Bronchial epithelial cell (primary cell): Measurements from ENCODE around the gene MAPKBP1. TPM values are rescaled to one million over a fixed set of nuclear protein-coding genes. Genes with fewer than 3 reads are reported as not detected.
"Not testable (repeated sequence)": the region's sequence is repeated elsewhere in the genome, so short reads cannot be mapped to it uniquely, and the experiment has no call there.

Experiments
- DNase-seq: peaks from one replicate; pipeline ENCODE4 v3.0.0-alpha.2; 2010; ENCODE audit warnings: low read depth
- FAIRE-seq: peaks from 2 replicates; lab custom pipeline; 2011; peaks lifted over from hg19 to GRCh38; lab: Jason Lieb, UNC
- H3K27me3 ChIP-seq: 2 replicates; pipeline ENCODE4 v1.5.1; 2011; ENCODE audit warnings: low read length; ENCODE audit not compliant: control insufficient read depth, insufficient read depth
- H3K36me3 ChIP-seq: 2 replicates; pipeline ENCODE4 v1.5.1; 2011; ENCODE audit warnings: low read length; ENCODE audit not compliant: control insufficient read depth, insufficient read depth
- H3K4me3 ChIP-seq: 2 replicates; pipeline ENCODE4 v1.5.1; 2011; ENCODE audit warnings: mild to moderate bottlenecking, low read depth, low read length, control low read depth
- total RNA-seq: library from RNA; depleted of rRNA; stranded (reverse); fragments of >200 nt; gene quantifications from 2 replicates; pipeline ENCODE4 v1.2.1, GENCODE V29; 2014
- TF ChIP-seq, protein P1 (sequence below): IDR thresholded peaks from 2 replicates; pipeline ENCODE4 v1.5.1; 2011; ENCODE audit warnings: mild to moderate bottlenecking, moderate library complexity, low read length, control low read depth, inconsistent platforms; ENCODE audit not compliant: insufficient read depth, severe bottlenecking

Gene MAPKBP1, protein sequence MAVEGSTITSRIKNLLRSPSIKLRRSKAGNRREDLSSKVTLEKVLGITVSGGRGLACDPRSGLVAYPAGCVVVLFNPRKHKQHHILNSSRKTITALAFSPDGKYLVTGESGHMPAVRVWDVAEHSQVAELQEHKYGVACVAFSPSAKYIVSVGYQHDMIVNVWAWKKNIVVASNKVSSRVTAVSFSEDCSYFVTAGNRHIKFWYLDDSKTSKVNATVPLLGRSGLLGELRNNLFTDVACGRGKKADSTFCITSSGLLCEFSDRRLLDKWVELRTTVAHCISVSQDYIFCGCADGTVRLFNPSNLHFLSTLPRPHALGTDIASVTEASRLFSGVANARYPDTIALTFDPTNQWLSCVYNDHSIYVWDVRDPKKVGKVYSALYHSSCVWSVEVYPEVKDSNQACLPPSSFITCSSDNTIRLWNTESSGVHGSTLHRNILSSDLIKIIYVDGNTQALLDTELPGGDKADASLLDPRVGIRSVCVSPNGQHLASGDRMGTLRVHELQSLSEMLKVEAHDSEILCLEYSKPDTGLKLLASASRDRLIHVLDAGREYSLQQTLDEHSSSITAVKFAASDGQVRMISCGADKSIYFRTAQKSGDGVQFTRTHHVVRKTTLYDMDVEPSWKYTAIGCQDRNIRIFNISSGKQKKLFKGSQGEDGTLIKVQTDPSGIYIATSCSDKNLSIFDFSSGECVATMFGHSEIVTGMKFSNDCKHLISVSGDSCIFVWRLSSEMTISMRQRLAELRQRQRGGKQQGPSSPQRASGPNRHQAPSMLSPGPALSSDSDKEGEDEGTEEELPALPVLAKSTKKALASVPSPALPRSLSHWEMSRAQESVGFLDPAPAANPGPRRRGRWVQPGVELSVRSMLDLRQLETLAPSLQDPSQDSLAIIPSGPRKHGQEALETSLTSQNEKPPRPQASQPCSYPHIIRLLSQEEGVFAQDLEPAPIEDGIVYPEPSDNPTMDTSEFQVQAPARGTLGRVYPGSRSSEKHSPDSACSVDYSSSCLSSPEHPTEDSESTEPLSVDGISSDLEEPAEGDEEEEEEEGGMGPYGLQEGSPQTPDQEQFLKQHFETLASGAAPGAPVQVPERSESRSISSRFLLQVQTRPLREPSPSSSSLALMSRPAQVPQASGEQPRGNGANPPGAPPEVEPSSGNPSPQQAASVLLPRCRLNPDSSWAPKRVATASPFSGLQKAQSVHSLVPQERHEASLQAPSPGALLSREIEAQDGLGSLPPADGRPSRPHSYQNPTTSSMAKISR (N-terminal part only)
- total RNA-seq: 12.9 and 17.9 TPM in 2 replicates

DNA sequence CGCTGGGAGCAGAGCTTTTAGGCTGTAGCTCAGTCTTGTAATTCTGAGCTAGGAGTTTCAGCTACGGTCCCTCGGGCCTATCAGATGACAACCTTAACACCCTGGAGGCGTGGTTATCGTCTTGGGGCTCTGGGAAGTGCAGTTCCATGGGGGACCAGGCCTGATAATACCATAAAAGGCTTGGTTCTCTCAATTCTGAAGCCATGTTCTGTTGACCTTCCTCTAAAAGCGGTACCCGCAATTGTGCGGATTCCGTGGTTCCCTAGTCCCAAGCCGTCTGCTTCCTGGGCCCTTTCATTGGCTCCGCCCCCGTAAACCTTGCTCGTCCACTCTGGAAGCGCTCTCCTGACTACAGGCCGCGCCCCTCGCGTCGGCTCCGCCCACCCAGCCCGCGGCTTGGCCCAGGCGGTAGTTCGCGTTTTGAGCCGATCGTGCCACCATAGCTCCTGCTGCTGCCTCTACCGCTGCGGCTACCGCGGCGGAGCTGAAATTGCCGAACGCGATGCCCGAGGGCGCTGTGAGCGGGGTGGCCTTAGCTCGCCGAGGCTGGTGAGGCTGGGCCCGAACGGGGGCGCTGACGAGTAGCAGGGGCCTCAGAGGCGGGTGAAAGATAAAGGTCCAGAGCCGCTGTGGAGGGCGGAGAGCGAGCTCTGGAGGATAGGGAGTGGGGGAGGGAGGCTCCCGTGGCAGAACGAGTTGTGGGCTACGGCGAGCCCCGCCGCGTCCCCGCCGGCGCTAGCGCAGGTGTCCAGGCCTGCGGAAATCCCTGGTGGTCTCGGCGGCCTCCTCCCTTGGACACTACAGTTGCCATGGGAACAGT lies at the start of gene MAPKBP1:
TSS of gene MAPKBP1 (plus strand) at position 423 of the 820 bp plus-strand sequence. CDS start 792 bp downstream, outside the sequence.
- peak; percentile 96 for DNase-seq
- FAIRE-seq: no peak
- no peaks in the 10 kb centered on the region for H3K36me3 ChIP-seq
- no peaks in the 10 kb centered on the region for H3K27me3 ChIP-seq
- H3K4me3 ChIP-seq: peak within 1 kb of the TSS; percentile 74
- TF ChIP-seq, protein P1, sequence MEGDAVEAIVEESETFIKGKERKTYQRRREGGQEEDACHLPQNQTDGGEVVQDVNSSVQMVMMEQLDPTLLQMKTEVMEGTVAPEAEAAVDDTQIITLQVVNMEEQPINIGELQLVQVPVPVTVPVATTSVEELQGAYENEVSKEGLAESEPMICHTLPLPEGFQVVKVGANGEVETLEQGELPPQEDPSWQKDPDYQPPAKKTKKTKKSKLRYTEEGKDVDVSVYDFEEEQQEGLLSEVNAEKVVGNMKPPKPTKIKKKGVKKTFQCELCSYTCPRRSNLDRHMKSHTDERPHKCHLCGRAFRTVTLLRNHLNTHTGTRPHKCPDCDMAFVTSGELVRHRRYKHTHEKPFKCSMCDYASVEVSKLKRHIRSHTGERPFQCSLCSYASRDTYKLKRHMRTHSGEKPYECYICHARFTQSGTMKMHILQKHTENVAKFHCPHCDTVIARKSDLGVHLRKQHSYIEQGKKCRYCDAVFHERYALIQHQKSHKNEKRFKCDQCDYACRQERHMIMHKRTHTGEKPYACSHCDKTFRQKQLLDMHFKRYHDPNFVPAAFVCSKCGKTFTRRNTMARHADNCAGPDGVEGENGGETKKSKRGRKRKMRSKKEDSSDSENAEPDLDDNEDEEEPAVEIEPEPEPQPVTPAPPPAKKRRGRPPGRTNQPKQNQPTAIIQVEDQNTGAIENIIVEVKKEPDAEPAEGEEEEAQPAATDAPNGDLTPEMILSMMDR: peak; percentile 79

DNA sequence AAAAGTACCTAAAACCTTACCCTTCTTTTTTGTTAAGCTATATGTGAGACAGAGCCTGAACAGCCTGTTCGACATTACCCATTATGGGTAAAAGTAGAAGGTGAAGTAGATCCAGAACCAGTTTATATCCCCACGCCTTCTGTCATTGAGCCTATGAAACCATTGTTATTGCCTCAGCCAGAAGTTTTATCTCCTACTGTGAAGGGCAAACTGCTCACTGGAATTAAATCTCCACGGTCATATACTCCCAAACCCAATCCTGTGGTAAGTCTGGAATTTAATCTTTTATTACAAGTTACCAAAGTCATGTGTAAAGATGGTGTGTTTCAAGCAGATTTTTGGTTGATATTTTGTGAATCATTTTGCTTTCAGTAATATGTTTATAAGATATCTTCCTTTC lies 47.1 kb upstream of the MAPKBP1 start:
- FAIRE-seq (no peak), DNase-seq (no peak)
- no peaks in the 10 kb centered on the region for H3K36me3 ChIP-seq
- H3K4me3 ChIP-seq: no peak overlapping the region
- TF ChIP-seq, protein P1: no peak
- no peaks in the 10 kb centered on the region for H3K27me3 ChIP-seq

DNA sequence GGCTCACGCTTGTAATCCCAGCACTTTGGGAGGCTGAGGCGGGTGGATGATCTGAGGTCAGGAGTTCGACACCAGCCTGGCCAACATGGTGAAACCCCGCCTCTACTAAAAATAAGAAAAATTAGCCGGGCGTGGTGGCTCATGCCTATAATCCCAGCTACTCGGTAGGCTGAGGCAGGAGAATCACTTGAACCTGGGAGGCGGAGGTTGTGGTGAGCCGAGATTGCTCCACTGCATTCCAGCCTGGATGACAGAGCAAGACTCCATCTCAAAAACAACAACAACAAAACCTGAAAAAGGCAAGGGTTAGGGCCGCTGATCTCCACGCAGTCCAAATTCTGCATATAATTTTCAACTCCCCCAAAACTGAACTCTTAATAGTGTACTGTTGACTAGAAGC lies 46.2 kb upstream of the MAPKBP1 start:
- H3K27me3 ChIP-seq, DNase-seq, H3K4me3 ChIP-seq, H3K36me3 ChIP-seq, FAIRE-seq: not testable (repeated sequence)

DNA sequence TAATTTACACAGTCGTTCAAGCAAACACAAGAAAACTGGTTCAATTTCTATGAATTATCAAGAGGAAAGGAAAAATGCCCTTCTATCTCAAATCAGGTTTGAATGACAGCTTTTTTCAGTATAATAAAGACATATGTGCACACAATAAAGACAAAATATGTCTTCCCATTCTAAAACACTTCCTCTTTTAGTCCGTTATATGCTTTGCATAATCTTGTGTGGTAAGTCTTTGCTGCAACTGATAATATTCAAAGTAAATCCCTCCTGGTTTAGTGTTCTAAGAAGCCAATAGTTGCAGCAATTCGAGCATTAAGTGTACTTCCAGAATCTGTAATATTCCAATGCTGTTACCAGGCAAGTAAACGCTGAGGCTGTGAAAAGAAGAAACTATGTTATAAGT lies 43.7 kb upstream of the MAPKBP1 start:
- H3K27me3 ChIP-seq: no peaks in the 10 kb centered on the region
- TF ChIP-seq, protein P1: no peak
- FAIRE-seq (no peak), DNase-seq (no peak)
- no peak overlapping the region for H3K4me3 ChIP-seq
- no peaks in the 10 kb centered on the region for H3K36me3 ChIP-seq

DNA sequence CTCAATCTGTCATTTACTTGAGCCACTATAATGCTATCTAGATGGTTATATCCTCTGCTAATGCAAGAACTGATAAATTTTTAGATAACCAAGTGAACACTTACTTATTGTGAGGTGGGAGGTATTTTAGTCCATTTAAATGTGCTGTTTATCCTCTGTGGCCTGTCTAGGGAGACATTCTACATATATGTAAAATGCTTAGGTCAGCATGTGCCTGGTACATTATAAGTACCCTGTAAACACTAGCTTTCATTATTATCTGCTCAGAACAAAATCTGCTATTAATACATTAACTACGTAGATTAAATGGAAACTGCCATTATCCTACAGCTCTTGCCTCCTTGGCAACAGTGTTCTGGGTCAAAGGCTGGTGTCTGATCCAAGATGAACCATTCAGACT lies 41.8 kb upstream of the MAPKBP1 start:
- DNase-seq (no peak), FAIRE-seq (no peak)
- peaks cover 5% of the 10 kb centered on the region for H3K36me3 ChIP-seq
- no peak overlapping the region for H3K4me3 ChIP-seq
- H3K27me3 ChIP-seq: no peaks in the 10 kb centered on the region
- TF ChIP-seq, protein P1: no peak
